Activated CD8-positive, alpha-beta memory T cell treated with anti-CD3 and anti-CD28 coated beads, Interleukin-2, amount 50 U/mL, for 4 hours (primary cell): ENCODE measurements around the gene TPI1.
"Not testable (repeated sequence)": the region's sequence is repeated elsewhere in the genome, so short reads cannot be mapped to it uniquely, and the experiment has no call there.

Experiments used
- DNase-seq: peaks from one replicate; pipeline ENCODE4 v3.0.0-alpha.2; 2020

Gene TPI1

DNA sequence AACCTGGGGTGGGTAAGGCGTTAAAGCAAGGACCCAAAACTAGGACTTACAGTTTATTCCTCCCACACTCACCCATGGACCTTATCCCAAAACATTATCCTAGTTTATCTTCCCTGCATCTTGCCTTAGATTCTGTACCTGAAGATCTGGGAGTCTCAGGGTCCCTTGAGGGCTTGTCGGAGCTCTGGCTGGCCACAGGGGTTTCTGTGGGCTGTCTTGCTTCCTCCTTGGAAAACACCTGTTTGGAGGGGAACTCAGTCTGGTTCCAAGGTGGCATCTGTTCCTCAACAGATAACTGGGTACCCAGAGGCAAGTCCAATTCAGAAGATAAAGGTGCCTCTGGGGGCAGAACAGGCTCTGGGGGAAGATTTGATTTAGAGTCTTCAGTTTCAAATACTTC lies 17.9 kb upstream of the TPI1 start:
- DNase-seq: no peak

DNA sequence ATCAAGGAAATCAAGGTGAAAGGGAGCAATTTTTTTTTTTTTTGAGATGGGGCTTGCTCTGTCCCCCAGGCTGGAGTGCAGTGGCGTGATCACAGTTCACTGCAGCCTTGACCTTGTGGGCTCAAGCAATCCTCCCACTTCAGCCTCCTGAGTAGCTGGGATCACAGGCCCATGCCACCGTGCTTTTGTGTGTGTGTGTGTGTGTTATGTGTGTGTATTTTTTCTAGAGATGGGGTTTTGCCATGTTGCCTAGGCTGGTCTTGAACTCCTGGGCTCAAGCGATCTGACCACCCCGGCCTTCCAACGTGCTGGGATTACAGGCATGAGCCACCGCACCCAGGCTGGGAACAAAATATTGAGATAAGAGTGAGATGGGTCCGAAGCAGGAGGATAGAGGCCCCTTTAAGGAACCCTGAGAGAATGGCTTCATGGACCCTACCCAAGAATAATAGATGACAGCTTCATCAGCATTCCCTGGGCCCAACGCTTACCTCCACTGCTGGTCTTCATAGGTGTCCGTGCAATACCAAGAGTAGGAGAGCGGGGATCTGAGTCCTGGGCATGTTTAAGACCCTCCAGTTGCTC lies 17.3 kb upstream of the TPI1 start:
- no peak for DNase-seq

GRCh38 chr12:6850796-6851152 lies 16.6 kb upstream of the TPI1 start:
- no peak for DNase-seq

- DNase-seq: peak; percentile 87
Observed at GRCh38 chr12:6851153-6851920, 16.0 kb upstream of the TPI1 start, which contains the start of gene CDCA3. TSS of gene CDCA3 (minus strand) at chr12:6851286. CDS start at chr12:6850952, 334 bp downstream.

GRCh38 chr12:6851921-6852650 lies 15.2 kb upstream of the TPI1 start, which contains the start of gene USP5:
TSS of gene USP5 (plus strand) at chr12:6852150. CDS start at chr12:6852180, 30 bp downstream.
- DNase-seq: peak; percentile 96

- peak; percentile 44 for DNase-seq
Observed at GRCh38 chr12:6852651-6853354, 14.5 kb upstream of the TPI1 start.

DNA sequence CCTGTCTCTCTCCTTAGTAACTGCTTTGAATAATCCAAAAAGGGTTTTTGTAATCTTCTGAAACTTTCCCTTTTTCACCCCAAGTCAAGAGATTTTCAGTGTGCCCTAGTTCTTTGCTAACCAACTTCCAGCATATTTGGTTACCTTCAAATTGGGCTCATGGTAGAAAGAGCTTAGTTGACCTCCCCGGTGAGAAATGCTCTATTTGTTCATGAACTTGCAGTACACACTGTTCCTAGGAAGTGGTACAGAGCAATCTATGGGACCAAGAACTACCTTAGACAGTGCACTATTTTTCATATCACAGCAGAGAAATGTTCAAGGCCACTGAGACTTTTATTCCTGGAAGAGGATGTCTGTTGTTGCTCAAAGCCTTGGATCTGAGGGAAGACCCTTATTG lies 13.7 kb upstream of the TPI1 start:
- DNase-seq: no peak

DNA sequence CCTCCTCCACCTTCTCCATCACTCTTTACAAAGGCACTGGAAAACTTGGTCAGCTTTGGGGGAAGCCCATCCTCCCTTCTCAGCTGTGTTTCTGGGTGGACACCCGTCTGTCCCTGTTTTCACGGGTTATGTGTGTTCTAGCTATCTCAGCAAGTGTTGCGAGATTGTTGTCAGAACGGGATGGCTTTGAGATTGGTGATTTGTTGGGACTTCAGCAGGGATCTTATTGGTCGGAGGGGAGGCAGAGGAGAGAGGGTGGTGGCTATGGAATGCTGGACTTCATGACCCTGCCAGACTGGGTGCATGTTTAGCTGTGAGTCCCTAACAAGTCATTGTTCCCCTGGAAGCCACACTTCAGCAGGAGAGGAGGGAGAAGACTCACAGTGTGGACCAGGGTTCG lies 13.3 kb upstream of the TPI1 start:
- no peak for DNase-seq

GRCh38 chr12:6855322-6855721 lies 12.0 kb upstream of the TPI1 start:
- DNase-seq: no peak

DNA sequence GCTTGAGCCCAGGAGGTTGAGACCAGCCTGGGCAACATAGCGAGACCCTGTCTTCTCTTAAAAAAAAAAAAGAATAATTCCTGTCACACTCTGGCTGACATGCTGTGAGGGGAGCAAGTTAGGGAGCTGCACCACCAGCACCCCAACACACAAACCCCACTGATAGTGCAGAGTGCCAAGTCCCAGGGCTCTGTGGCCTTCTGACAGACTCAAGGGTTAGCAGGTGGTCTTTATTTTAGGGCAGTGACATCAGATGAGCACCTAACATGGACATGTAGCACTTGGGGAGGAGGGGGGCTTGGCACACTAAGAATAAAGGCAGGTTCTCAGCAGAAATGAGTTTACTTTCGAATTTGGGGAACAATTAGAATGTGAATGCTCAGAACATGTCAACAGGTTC lies 8.5 kb upstream of the TPI1 start:
- DNase-seq: no peak

GRCh38 chr12:6860116-6860515 lies 7.2 kb upstream of the TPI1 start:
- DNase-seq: no peak

DNA sequence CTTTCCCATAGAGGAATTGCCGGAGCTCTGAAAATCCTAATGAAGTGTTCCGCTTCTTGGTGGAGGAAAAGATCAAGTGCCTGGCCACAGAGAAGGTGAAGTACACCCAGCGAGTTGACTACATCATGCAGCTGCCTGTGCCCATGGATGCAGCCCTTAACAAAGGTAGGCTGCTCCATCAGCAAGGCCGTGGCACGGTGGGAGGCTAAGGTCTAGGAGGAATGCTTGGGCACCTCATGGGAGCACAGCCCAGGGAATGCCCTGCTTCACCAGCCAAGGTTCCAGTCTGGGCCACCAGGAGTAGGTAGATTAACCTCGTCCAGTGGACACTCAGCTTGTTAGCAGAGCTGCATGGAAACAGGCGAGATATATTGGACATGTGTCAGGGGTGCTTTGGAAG lies 6.4 kb upstream of the TPI1 start:
- no peak for DNase-seq

DNA sequence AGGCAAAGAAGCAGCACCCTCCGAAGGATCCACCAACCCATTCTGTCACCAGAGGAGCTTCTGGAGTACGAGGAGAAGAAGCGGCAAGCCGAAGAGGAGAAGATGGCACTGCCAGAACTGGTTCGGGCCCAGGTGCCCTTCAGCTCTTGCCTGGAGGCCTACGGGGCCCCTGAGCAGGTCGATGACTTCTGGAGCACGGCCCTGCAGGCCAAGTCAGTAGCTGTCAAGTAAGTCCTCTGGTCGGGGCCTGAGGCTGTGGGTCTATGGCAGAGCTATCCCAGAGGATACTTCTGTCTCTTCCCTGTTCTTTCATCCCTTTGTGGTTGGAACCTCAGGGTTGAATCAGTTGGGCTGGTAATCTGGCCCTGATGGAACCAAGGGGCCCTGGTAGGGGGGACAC lies 5.9 kb upstream of the TPI1 start:
- DNase-seq: no peak

- DNase-seq: no peak
Observed at GRCh38 chr12:6863033-6863432, 4.3 kb upstream of the TPI1 start.

DNA sequence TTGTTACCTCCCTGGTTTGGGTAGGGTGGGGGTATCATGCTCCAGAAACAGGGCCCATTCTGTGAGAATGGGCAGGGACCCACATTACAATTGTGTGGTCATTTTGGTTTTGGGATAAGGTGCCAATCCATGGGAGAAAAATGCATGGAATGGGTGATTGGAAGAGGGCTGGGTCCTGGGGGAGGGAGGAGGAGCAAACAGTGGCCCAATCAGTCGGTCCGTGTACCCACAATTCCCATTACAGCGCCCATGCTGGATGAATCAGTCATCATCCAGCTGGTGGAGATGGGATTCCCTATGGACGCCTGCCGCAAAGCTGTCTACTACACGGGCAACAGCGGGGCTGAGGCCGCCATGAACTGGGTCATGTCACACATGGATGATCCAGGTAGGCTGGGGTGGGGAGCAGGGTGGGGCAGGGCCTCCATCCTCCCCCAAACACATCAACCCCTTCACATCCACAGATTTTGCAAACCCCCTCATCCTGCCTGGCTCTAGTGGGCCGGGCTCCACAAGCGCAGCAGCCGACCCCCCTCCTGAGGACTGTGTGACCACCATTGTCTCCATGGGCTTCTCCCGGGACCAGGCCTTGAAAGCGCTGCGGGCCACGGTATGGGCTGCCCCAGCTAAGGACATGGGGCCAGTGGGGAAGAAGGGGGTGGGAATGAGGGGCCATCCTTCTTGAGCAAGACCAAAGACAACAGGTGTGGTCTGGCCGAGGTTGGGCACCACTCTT lies 3.6 kb upstream of the TPI1 start:
- no peak for DNase-seq

DNA sequence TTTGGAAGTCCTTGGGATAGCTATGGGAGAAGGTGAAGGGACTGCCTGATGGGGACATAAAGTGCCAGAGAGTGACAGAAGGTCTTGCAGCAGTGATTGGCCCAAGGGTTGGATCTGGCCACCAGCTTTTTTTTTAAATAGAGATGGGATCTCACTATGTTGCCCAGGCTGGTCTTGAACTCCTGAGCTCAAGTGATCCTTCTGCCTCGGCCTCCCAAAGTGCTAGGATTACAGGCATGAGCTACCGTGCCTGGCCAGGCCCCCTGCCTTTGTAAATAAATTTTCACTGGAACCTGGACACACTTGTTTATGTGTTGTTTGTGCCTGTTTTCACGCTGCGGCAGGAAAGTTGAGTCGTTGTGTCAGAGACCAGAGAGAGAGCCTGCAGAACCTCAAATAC lies 2.0 kb upstream of the TPI1 start:
- not testable (repeated sequence) for DNase-seq

- no peak for DNase-seq
Observed at GRCh38 chr12:6866163-6866919, 990 bp upstream of the TPI1 start.

DNA sequence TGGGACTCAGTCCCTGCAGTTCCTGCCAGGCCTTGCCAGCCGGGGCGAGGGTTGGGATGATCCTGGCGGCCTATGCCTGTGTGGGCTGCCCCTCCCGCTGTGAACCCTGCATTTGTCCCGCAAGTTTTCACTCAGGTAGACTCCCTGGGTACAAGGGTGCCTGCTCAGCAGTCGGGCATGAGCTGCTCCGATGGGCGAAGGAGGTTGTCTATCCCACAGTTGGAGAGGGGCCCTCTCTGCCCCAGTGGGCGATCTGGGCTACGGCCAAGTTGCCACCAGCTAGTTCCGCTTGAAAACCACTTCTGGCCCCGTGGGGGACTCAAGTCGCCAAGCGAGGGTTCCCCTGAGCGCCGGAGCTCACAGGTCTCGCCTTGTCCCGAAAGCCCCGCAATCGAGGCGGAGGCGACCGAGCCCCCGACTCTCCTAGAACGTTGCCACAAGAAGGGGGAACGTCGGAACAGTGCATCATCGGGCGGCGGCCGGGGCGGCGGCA lies 365 bp upstream of the TPI1 start:
- no peak for DNase-seq

GRCh38 chr12:6868211-6869048 lies 1.1 kb downstream of the TPI1 start:
- no peak for DNase-seq
